Fibroblast of lung (primary cell): ENCODE data around the gene GSG1L. TPM values are rescaled to one million over a fixed set of nuclear protein-coding genes. Genes with fewer than 3 reads are reported as not detected.
A peak's percentile ranks its signal among the peaks of the same experiment; 100 is the strongest.

Experiments
- DNase-seq, 2 donors: peaks; one replicate each; pipeline versions ENCODE4 v3.0.0 to v3.0.0-alpha.2; 2010; ENCODE audit warnings: low read depth in 2 of 2
- H2AFZ ChIP-seq: 2 replicates; pipeline ENCODE4 v1.5.1; 2012; ENCODE audit warnings: low read length, control low read depth, inconsistent platforms
- H3K27ac ChIP-seq: 2 replicates; pipeline ENCODE4 v1.5.1; 2011; ENCODE audit warnings: low read length, control low read depth; ENCODE audit not compliant: insufficient read depth
- H3K27me3 ChIP-seq: 2 replicates; pipeline ENCODE4 v1.5.1; 2011; ENCODE audit warnings: mild to moderate bottlenecking, low read length; ENCODE audit not compliant: control insufficient read depth, insufficient read depth
- H3K36me3 ChIP-seq: 2 replicates; pipeline ENCODE4 v1.5.1; 2011; ENCODE audit warnings: low read length; ENCODE audit not compliant: control insufficient read depth, insufficient read depth
- H3K4me1 ChIP-seq: 2 replicates; pipeline ENCODE4 v1.5.1; 2011; ENCODE audit warnings: low read length; ENCODE audit not compliant: control insufficient read depth, insufficient read depth; ENCODE audit errors: extremely low read depth
- H3K4me2 ChIP-seq: 2 replicates; pipeline ENCODE4 v1.5.1; 2011; ENCODE audit warnings: low read length, control low read depth; ENCODE audit not compliant: insufficient read depth; ENCODE audit errors: extremely low read depth
- H3K4me3 ChIP-seq, 4 experiments: fragments of 200-600 bp in 1 of 4; sonication (generic) in 1 of 4; replicated peaks in 1 of 4; 2 replicates each; pipeline ENCODE4 v1.5.1; 2011 to 2016; ENCODE audit warnings: low read length in 4 of 4, low read depth in 3 of 4, mild to moderate bottlenecking in 3 of 4, control low read depth in 2 of 4, inconsistent platforms in 1 of 4, mixed read lengths in 1 of 4; ENCODE audit not compliant: insufficient read depth in 1 of 4; ENCODE audit errors: control extremely low read depth in 1 of 4
- H3K79me2 ChIP-seq: 2 replicates; pipeline ENCODE4 v1.5.1; 2012; ENCODE audit warnings: mild to moderate bottlenecking, low read length, inconsistent platforms; ENCODE audit not compliant: control insufficient read depth, insufficient read depth
- H3K9ac ChIP-seq: 2 replicates; pipeline ENCODE4 v1.5.1; 2011; ENCODE audit warnings: mild to moderate bottlenecking, low read length, control low read depth; ENCODE audit not compliant: insufficient read depth
- H3K9me3 ChIP-seq: 2 replicates; pipeline ENCODE4 v1.5.1; 2012; ENCODE audit warnings: low read depth, low read length; ENCODE audit not compliant: control insufficient read depth, insufficient read depth
- H4K20me1 ChIP-seq: 2 replicates; pipeline ENCODE4 v1.5.1; 2011; ENCODE audit warnings: low read length; ENCODE audit not compliant: control insufficient read depth, insufficient read depth; ENCODE audit errors: extremely low read depth
- EZH2 ChIP-seq: IDR thresholded peaks from 2 replicates; pipeline ENCODE4 v1.5.1; 2012; ENCODE audit warnings: low read length, control low read depth, mild to moderate bottlenecking; ENCODE audit errors: missing control alignments
- polyA plus RNA-seq, 2 donors: library from polyadenylated mRNA; depleted of rRNA in 1 of 2; stranded (reverse) in 1 of 2; unstranded in 1 of 2; fragments of >200 nt; gene quantifications; 2 replicates each; pipeline ENCODE4 v1.2.1, GENCODE V29; 2011 to 2012; ENCODE audit warnings: missing spikeins in 1 of 2
- total RNA-seq: library from RNA; depleted of rRNA; stranded (reverse); fragments of >200 nt; gene quantifications from 2 replicates; pipeline ENCODE4 v1.2.1, GENCODE V29; 2014
- TF ChIP-seq, protein P1 (sequence below), 2 donors: IDR thresholded peaks in 1 of 2; conservative IDR thresholded peaks in 1 of 2; 1 replicate in 1 of 2; 2 replicates in 1 of 2; pipeline ENCODE4 v1.5.1; 2011 to 2012; ENCODE audit warnings: low read length in 2 of 2, control low read depth in 1 of 2, inconsistent platforms in 1 of 2, low read depth in 1 of 2, mild to moderate bottlenecking in 1 of 2

GSG1L gene
- total and polyA plus RNA-seq, 2 donors (not counting 1 experiment from before 2014, with no cell fraction given): not detected

DNA sequence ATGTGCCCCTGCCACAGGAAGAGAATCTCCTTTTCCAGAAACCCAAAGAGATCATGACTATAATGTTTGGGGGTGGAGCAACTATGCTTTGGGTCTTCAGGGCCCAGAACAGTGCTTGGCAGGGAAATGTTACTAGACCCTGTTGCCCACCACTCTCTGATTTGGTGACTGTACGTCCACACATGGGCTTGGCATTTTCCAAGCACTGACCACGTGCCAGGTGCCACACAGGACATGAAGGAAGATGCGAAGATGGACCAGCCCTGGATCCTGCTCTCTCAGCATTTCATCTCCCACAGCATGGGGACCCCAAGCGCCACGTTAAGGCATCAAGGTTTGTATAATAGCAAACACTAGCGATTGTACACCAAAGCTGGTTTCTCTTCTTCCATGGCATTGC is 50.1 kb downstream of the GSG1L start:
- no peaks in the 10 kb centered on the region for H3K9me3 ChIP-seq
- H3K4me1 ChIP-seq: no peaks in the 10 kb centered on the region
- H4K20me1 ChIP-seq: no peaks in the 10 kb centered on the region
- H3K36me3 ChIP-seq: no peaks in the 10 kb centered on the region
- no peak for DNase-seq
- no peaks in the 10 kb centered on the region for H3K79me2 ChIP-seq
- H3K4me3 ChIP-seq: no peak overlapping the region
- TF ChIP-seq, protein P1, sequence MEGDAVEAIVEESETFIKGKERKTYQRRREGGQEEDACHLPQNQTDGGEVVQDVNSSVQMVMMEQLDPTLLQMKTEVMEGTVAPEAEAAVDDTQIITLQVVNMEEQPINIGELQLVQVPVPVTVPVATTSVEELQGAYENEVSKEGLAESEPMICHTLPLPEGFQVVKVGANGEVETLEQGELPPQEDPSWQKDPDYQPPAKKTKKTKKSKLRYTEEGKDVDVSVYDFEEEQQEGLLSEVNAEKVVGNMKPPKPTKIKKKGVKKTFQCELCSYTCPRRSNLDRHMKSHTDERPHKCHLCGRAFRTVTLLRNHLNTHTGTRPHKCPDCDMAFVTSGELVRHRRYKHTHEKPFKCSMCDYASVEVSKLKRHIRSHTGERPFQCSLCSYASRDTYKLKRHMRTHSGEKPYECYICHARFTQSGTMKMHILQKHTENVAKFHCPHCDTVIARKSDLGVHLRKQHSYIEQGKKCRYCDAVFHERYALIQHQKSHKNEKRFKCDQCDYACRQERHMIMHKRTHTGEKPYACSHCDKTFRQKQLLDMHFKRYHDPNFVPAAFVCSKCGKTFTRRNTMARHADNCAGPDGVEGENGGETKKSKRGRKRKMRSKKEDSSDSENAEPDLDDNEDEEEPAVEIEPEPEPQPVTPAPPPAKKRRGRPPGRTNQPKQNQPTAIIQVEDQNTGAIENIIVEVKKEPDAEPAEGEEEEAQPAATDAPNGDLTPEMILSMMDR (conservative IDR thresholded peaks at IDR 0.05 in 1 of 2, IDR thresholded peaks at IDR 0.05 in 1 of 2; ENCODE audit: low read depth in 1 of 2, low read length in 2 of 2): no peak
- no peak for TF ChIP-seq EZH2
- no peaks in the 10 kb centered on the region for H3K27me3 ChIP-seq
- no peak overlapping the region for H3K27ac ChIP-seq
- H2AFZ ChIP-seq: no peak overlapping the region
- H3K4me2 ChIP-seq: no peak overlapping the region
- H3K9ac ChIP-seq: no peak overlapping the region

DNA sequence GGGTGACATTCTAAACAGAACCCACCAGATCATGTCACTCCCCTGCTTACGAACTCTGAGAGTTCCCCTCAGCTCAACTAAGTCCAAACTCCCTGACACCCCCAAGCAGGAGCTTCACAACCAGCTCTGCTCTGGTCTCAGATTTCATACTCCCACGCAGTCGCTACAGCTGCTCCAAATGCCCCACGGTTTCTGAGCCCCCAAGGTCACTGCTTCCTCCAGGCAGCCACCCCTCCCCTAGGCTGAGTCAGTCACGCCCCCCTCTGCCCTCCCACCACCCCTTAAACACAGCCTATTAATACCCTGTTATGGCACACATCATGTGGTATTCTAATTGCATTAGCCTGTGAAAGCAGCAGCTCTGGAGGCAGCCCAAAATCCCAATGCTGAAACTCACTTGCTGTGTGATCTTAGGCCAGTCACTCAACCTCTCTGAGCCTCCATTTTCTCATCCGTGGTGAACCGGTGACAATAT is 51.5 kb downstream of the GSG1L start:
- H3K27me3 ChIP-seq: no peaks in the 10 kb centered on the region
- H4K20me1 ChIP-seq: no peaks in the 10 kb centered on the region
- no peak overlapping the region for H2AFZ ChIP-seq
- H3K36me3 ChIP-seq: no peaks in the 10 kb centered on the region
- H3K4me1 ChIP-seq: no peaks in the 10 kb centered on the region
- H3K9ac ChIP-seq: no peak overlapping the region
- H3K27ac ChIP-seq: no peak overlapping the region
- peak; percentile 13 to 38 for DNase-seq
- no peak overlapping the region for H3K4me2 ChIP-seq
- no peaks in the 10 kb centered on the region for H3K9me3 ChIP-seq
- H3K79me2 ChIP-seq: no peaks in the 10 kb centered on the region
- TF ChIP-seq EZH2: no peak
- TF ChIP-seq, protein P1 (conservative IDR thresholded peaks at IDR 0.05 in 1 of 2, IDR thresholded peaks at IDR 0.05 in 1 of 2; ENCODE audit: low read depth in 1 of 2, low read length in 2 of 2): no peak
- no peak overlapping the region for H3K4me3 ChIP-seq

DNA sequence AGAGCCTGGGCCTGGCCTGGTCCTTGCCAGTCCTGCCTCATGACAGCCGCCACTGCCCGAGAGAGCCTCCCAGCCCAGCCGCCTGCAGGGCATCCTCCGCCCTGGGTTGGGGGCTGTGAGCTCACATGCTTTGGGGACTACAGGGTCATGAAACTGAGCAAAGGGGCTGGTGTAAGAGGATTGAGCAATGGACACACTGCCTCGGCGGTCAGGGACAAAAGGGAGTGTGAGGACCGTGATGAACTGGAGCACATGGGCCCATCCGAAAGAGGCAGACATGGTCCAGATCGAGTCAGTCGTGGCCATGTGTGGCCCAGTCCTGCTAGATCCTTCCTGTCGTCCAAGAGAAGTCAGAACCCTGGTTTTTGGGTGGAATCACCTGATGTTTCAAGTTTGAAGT is 52.3 kb downstream of the GSG1L start:
- Histone ChIP-seq H4K20me1 (no peaks in the 10 kb centered on the region), H3K36me3 (no peaks in the 10 kb centered on the region), H3K4me3 (no peak overlapping the region), H3K4me1 (no peaks in the 10 kb centered on the region), H3K79me2 (no peaks in the 10 kb centered on the region), H2AFZ (no peak overlapping the region), H3K4me2 (no peak overlapping the region), H3K27me3 (no peaks in the 10 kb centered on the region), H3K27ac (no peak overlapping the region), H3K9me3 (no peaks in the 10 kb centered on the region), H3K9ac (no peak overlapping the region)
- no peak for DNase-seq
- TF ChIP-seq, protein P1 (conservative IDR thresholded peaks at IDR 0.05 in 1 of 2, IDR thresholded peaks at IDR 0.05 in 1 of 2; ENCODE audit: low read depth in 1 of 2, low read length in 2 of 2): no peak
- TF ChIP-seq EZH2: no peak
